Endothelial cell of umbilical vein (primary cell): Measurements from ENCODE around the gene IRX3.

Source experiments
- GATA2 ChIP-seq: IDR thresholded peaks from 2 replicates; pipeline ENCODE4 v1.7.0; 2011; ENCODE audit warnings: low read depth, mild to moderate bottlenecking, moderate library complexity, mixed read lengths, low read length; ENCODE audit not compliant: insufficient read length, insufficient read depth
- MYC ChIP-seq: IDR thresholded peaks from one replicate; pipeline ENCODE4 v1.6.1; 2011; ENCODE audit warnings: mild to moderate bottlenecking, low read depth, low read length
- POLR2AphosphoS5 ChIP-seq: IDR thresholded peaks from 2 replicates; pipeline ENCODE4 v1.6.1; 2012; ENCODE audit warnings: low read depth, mild to moderate bottlenecking, control low read depth, low read length, moderate library complexity; ENCODE audit not compliant: insufficient read depth

DNA sequence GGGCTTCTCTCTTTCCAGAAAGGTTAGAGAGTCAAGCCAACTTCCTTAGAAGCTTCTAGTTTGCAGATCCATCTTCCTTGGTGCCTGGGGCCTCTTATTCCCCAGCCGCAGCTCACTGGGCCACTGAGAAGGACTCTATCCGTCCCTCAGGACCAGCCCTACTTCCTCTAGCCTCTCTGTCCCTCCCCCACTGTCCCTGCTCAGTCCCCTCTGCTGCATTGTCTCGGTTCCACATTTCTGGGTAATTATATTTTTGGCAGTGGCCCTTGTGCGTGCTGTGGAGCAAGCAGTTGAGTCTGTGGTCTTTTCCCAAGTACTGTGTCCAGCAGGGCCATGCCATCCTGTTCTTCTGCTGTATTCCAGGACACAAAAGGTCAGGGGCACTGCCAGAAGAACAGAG is 17.8 kb downstream of the IRX3 start:
- TF ChIP-seq GATA2 (no peak), POLR2AphosphoS5 (no peak), MYC (no peak)
